ENCODE results near the gene BSPRY. TPM values are rescaled to one million over a fixed set of nuclear protein-coding genes. Genes with fewer than 3 reads are reported as not detected.
A peak's percentile ranks its signal among the peaks of the same experiment; 100 is the strongest.
"Not testable (repeated sequence)": the region's sequence is repeated elsewhere in the genome, so short reads cannot be mapped to it uniquely, and the experiment has no call there.

BSPRY gene
- total RNA-seq, 3 donors from 2014 or later (not counting 1 experiment from before 2014, with no cell fraction given), result 3.3 to 5.5 (median 4.3) TPM

- H3K27me3 ChIP-seq (ENCODE audit: control insufficient read depth, insufficient read depth, low read length), result no peaks in the 10 kb centered on the region
- no peaks in the 10 kb centered on the region for H3K36me3 ChIP-seq (ENCODE audit: control insufficient read depth, insufficient read depth, low read length)
- 98% methylated on average over 3 of the region's 3 CpGs for WGBS (ENCODE audit: insufficient coverage)
- Mint-ChIP-seq H3K36me3 (no peaks in the 10 kb centered on the region), H3K27me3 (ENCODE audit: low read depth in 2 of 2) (no peaks in the 10 kb centered on the region), H3K9me3 (no peaks in the 10 kb centered on the region), H3K4me3 (peak overlapping the region; percentile 80), H3K27ac (peak overlapping the region; percentile 7 to 90), H3K4me1 (peaks cover 6 to 32% of the 10 kb centered on the region in 2 donors)
- intact Hi-C loops (cut with micrococcal nuclease), result no loop called here
- no peak for DNase-seq
- no peak for ATAC-seq
- H3K4me3 ChIP-seq (ENCODE audit: low read length), result no peak overlapping the region
- no peak overlapping the region for H3K27ac ChIP-seq (ENCODE audit: low read length)
- no peaks in the 10 kb centered on the region for H3K9me3 ChIP-seq (ENCODE audit: control insufficient read depth, insufficient read depth, low read length)
- peaks cover 16% of the 10 kb centered on the region for H3K4me1 ChIP-seq (ENCODE audit: control insufficient read depth, insufficient read depth, low read length)
- TF ChIP-seq CTCF (IDR thresholded peaks at IDR 0.05), result no peak
Observed at GRCh38 chr9:113399646-113400200, 50.4 kb downstream of the BSPRY start.

GRCh38 chr9:113401027-113401792 is 51.9 kb downstream of the BSPRY start, which contains the start of gene ALAD:
ALAD (minus strand) TSS chr9:113401284; CDS start chr9:113393559, 7,725 bp downstream.
- no peaks in the 10 kb centered on the region for H3K27me3 Mint-ChIP-seq (ENCODE audit: low read depth in 2 of 2)
- H3K4me3 Mint-ChIP-seq, result peak within 1 kb of the TSS; percentile 97
- no peaks in the 10 kb centered on the region for H3K9me3 ChIP-seq (ENCODE audit: control insufficient read depth, insufficient read depth, low read length)
- DNase-seq (peak; percentile 99), ATAC-seq (peak; percentile 98 to 100 (median 99))
- H3K27ac Mint-ChIP-seq, result peak within 1 kb of the TSS; percentile 66 to 90
- H3K4me1 Mint-ChIP-seq, result peaks cover 6 to 27% of the 10 kb centered on the region in 2 donors
- intact Hi-C loops (cut with micrococcal nuclease), result loop anchor here (1.0 kb wide), 2 partner anchors 9 to 257 kb away; partner anchors contain the start of genes C9orf43 and POLE3
- no peaks in the 10 kb centered on the region for H3K36me3 ChIP-seq (ENCODE audit: control insufficient read depth, insufficient read depth, low read length)
- H3K4me1 ChIP-seq (ENCODE audit: control insufficient read depth, insufficient read depth, low read length), result peaks cover 16% of the 10 kb centered on the region
- peak within 1 kb of the TSS; percentile 88 for H3K4me3 ChIP-seq (ENCODE audit: low read length)
- TF ChIP-seq CTCF (IDR thresholded peaks at IDR 0.05), result peak; percentile 96
- no peaks in the 10 kb centered on the region for H3K36me3 Mint-ChIP-seq
- peak within 1 kb of the TSS; percentile 56 for H3K27ac ChIP-seq (ENCODE audit: low read length)
- no peaks in the 10 kb centered on the region for H3K27me3 ChIP-seq (ENCODE audit: control insufficient read depth, insufficient read depth, low read length)
- H3K9me3 Mint-ChIP-seq, result no peaks in the 10 kb centered on the region
- 2% methylated on average over 50 of the region's 50 CpGs for WGBS (ENCODE audit: insufficient coverage)

- WGBS (ENCODE audit: insufficient coverage), result 78% methylated on average over 2 of the region's 2 CpGs
- ATAC-seq (no peak), DNase-seq (no peak)
- Histone ChIP-seq H3K4me1 (ENCODE audit: control insufficient read depth, insufficient read depth, low read length) (peaks cover 20% of the 10 kb centered on the region), H3K9me3 (ENCODE audit: control insufficient read depth, insufficient read depth, low read length) (no peaks in the 10 kb centered on the region), H3K27ac (ENCODE audit: low read length) (no peak overlapping the region), H3K27me3 (ENCODE audit: control insufficient read depth, insufficient read depth, low read length) (no peaks in the 10 kb centered on the region), H3K36me3 (ENCODE audit: control insufficient read depth, insufficient read depth, low read length) (peaks cover 7% of the 10 kb centered on the region), H3K4me3 (ENCODE audit: low read length) (no peak overlapping the region)
- intact Hi-C loops (cut with micrococcal nuclease), result no loop called here
- no peak for TF ChIP-seq CTCF (IDR thresholded peaks at IDR 0.05)
- Mint-ChIP-seq H3K27ac (no peak overlapping the region), H3K4me1 (peaks cover 25 to 32% of the 10 kb centered on the region in 2 donors), H3K27me3 (ENCODE audit: low read depth in 2 of 2) (no peaks in the 10 kb centered on the region), H3K36me3 (no peaks in the 10 kb centered on the region), H3K4me3 (no peak overlapping the region), H3K9me3 (no peaks in the 10 kb centered on the region)
Observed at GRCh38 chr9:113403646-113404045, 54.3 kb downstream of the BSPRY start.

GRCh38 chr9:113406353-113406752 is 57.0 kb downstream of the BSPRY start:
- WGBS (ENCODE audit: insufficient coverage), result 96% methylated on average over 9 of the region's 9 CpGs
- H3K4me1 Mint-ChIP-seq, result peaks cover 29 to 31% of the 10 kb centered on the region in 2 donors
- ATAC-seq; H3K27ac ChIP-seq (ENCODE audit: low read length); H3K36me3 Mint-ChIP-seq; DNase-seq; H3K9me3 Mint-ChIP-seq; intact Hi-C loops (cut with micrococcal nuclease); H3K36me3 ChIP-seq (ENCODE audit: control insufficient read depth, insufficient read depth, low read length); H3K9me3 ChIP-seq (ENCODE audit: control insufficient read depth, insufficient read depth, low read length); H3K4me3 Mint-ChIP-seq; H3K27me3 Mint-ChIP-seq (ENCODE audit: low read depth in 2 of 2); H3K4me3 ChIP-seq (ENCODE audit: low read length); H3K27me3 ChIP-seq (ENCODE audit: control insufficient read depth, insufficient read depth, low read length): not testable (repeated sequence)
- H3K27ac Mint-ChIP-seq, result peak overlapping the region; percentile 61 to 96
- peaks cover 24% of the 10 kb centered on the region for H3K4me1 ChIP-seq (ENCODE audit: control insufficient read depth, insufficient read depth, low read length)

All from natural killer cell (primary cell).